NOMO-1 treated with DMSO at 0.1 percent for 48 hours (cell line): ENCODE measurements around the gene SKOR2.

ENCODE experiments used
- DNase-seq: peaks from one replicate; lab custom pipeline; 2025; ENCODE audit not compliant: unreplicated experiment; lab: John Stamatoyannopoulos, UW

SKOR2 gene

GRCh38 chr18:47251289-47252120 lies at the start of gene SKOR2:
Gene SKOR2, minus strand, starts transcription at chr18:47251660. Its CDS starts 2,477 bp downstream, at chr18:47249183.
- DNase-seq, result no peak

- DNase-seq, result no peak
These were observed 45.0 kb upstream of the SKOR2 start for GRCh38 chr18:47296462-47296861.

GRCh38 chr18:47294801-47295200 lies 43.3 kb upstream of the SKOR2 start:
- no peak for DNase-seq

GRCh38 chr18:47288741-47289140 lies 37.3 kb upstream of the SKOR2 start:
- no peak for DNase-seq

- DNase-seq, result no peak
These were observed 36.6 kb upstream of the SKOR2 start for GRCh38 chr18:47287911-47288585.

GRCh38 chr18:47286776-47287410 lies 35.4 kb upstream of the SKOR2 start:
- DNase-seq, result no peak

GRCh38 chr18:47285456-47285855 lies 34.0 kb upstream of the SKOR2 start:
- DNase-seq, result no peak

GRCh38 chr18:47284721-47285395 lies 33.4 kb upstream of the SKOR2 start:
- DNase-seq, result no peak

GRCh38 chr18:47283476-47283875 lies 32.0 kb upstream of the SKOR2 start:
- DNase-seq, result no peak

GRCh38 chr18:47280121-47280520 lies 28.7 kb upstream of the SKOR2 start:
- no peak for DNase-seq

GRCh38 chr18:47274961-47275360 lies 23.5 kb upstream of the SKOR2 start:
- no peak for DNase-seq

- no peak for DNase-seq
These were observed 13.7 kb upstream of the SKOR2 start for GRCh38 chr18:47265197-47265596.

GRCh38 chr18:47264308-47264700 lies 12.8 kb upstream of the SKOR2 start:
- DNase-seq, result no peak

GRCh38 chr18:47263430-47264307 lies 12.2 kb upstream of the SKOR2 start:
- no peak for DNase-seq

GRCh38 chr18:47263150-47263429 lies 11.6 kb upstream of the SKOR2 start:
- DNase-seq, result no peak

GRCh38 chr18:47262301-47263149 lies 11.1 kb upstream of the SKOR2 start:
- DNase-seq, result no peak

- DNase-seq, result no peak
These were observed 10.4 kb upstream of the SKOR2 start for GRCh38 chr18:47261902-47262300.

- no peak for DNase-seq
These were observed 9.7 kb upstream of the SKOR2 start for GRCh38 chr18:47260924-47261701.
